K562 (cell line): ENCODE data around the gene NCAM2. TPM values are rescaled to one million over a fixed set of nuclear protein-coding genes. Genes with fewer than 3 reads are reported as not detected.

Experiments
- ATAC-seq: fragments of 200-7000 bp; cut with Tn5 transposase; 3 replicates; pipeline ENCODE4 v1.9.1; 2020; ENCODE audit warnings: moderate library complexity
- BruUV-seq: library from RNA; stranded (reverse); fragments of 400-500 nt; replicated peaks from 2 replicates; lab custom pipeline; 2021; lab: Mats Ljungman, UMichigan
- CTCF ChIA-PET: fragments of 300-600 bp; formaldehyde crosslinking; extraction: SDS; loops from one replicate; lab custom pipeline; 2021; ENCODE audit warnings: low intra/inter-chr PET ratio; lab: Yijun Ruan, JAX
- POLR2A ChIA-PET: fragments of 300-600, 350-650 bp; sonication (Branson Sonifier 250); formaldehyde crosslinking; extraction: SDS; loops from one replicate; lab custom pipeline; 2021; ENCODE audit warnings: antibody characterized with exemption, inconsistent platforms; lab: Yijun Ruan, JAX
- DNase-seq, 4 experiments: peaks; one replicate each; pipeline versions ENCODE4 v3.0.0 to v3.0.0-alpha.2; 2011 to 2018; ENCODE audit warnings: low spot score in 3 of 4, mixed read lengths in 3 of 4; ENCODE audit errors: extremely low read depth in 1 of 4
- FAIRE-seq: peaks from 2 replicates; lab custom pipeline; 2011; peaks lifted over from hg19 to GRCh38; lab: Jason Lieb, UNC
- H2AFZ ChIP-seq: 2 replicates; pipeline ENCODE4 v1.6.0; 2011; ENCODE audit warnings: low read depth, low read length, control low read depth, inconsistent platforms
- H3K27ac ChIP-seq: fragments of 200-600 bp; 3 replicates; pipeline ENCODE4 v1.8.0; 2011; ENCODE audit warnings: low read depth, mild to moderate bottlenecking, control low read depth, inconsistent platforms, low read length, moderate library complexity, mixed read lengths; ENCODE audit errors: extremely low read depth
- H3K27me3 ChIP-seq, 2 experiments: fragments of 300-600 bp in 1 of 2; 2 replicates in 1 of 2; 3 replicates in 1 of 2; pipeline versions ENCODE4 v1.6.0 to v1.8.0; 2011; ENCODE audit warnings: inconsistent platforms in 2 of 2, low read length in 2 of 2, mild to moderate bottlenecking in 1 of 2, mixed read lengths in 1 of 2, moderate library complexity in 1 of 2; ENCODE audit not compliant: control insufficient read depth in 2 of 2, insufficient read depth in 2 of 2
- H3K36me3 ChIP-seq: fragments of 300-600 bp; 3 replicates; pipeline ENCODE4 v1.8.0; 2011; ENCODE audit warnings: mild to moderate bottlenecking, low read length, inconsistent platforms; ENCODE audit not compliant: control insufficient read depth, insufficient read depth
- H3K4me1 ChIP-seq, 2 experiments: fragments of 200-600 bp in 1 of 2; replicated peaks in 1 of 2; 2 replicates in 1 of 2; 3 replicates in 1 of 2; pipeline versions ENCODE4 v1.5.1 to v1.8.0; 2011; ENCODE audit warnings: inconsistent platforms in 2 of 2, low read length in 2 of 2, mild to moderate bottlenecking in 1 of 2, mixed read lengths in 1 of 2, moderate library complexity in 1 of 2; ENCODE audit not compliant: control insufficient read depth in 2 of 2, insufficient read depth in 2 of 2
- H3K4me2 ChIP-seq: 2 replicates; pipeline ENCODE4 v1.6.1; 2011; ENCODE audit warnings: low read length, control low read depth, inconsistent platforms, mixed read lengths; ENCODE audit not compliant: insufficient read depth
- H3K4me3 ChIP-seq: fragments of 200-600 bp; sonication (generic), shearing (Covaris generic); 2 replicates; pipeline ENCODE4 v1.5.1; 2016; ENCODE audit warnings: control low read depth, inconsistent platforms
- H3K79me2 ChIP-seq: fragments of 200-600 bp; 3 replicates; pipeline ENCODE4 v1.8.0; 2011; ENCODE audit warnings: low read length, inconsistent platforms; ENCODE audit not compliant: control insufficient read depth, insufficient read depth
- H3K9ac ChIP-seq, 2 experiments: 2 replicates each; pipeline versions ENCODE4 v1.6.0 to v1.6.1; 2011; ENCODE audit warnings: low read depth in 2 of 2, low read length in 2 of 2, control low read depth in 1 of 2, inconsistent platforms in 1 of 2, mild to moderate bottlenecking in 1 of 2, mixed read lengths in 1 of 2; ENCODE audit not compliant: insufficient read depth in 1 of 2
- H3K9me1 ChIP-seq: one replicate; pipeline ENCODE4 v1.6.0; 2011; ENCODE audit warnings: inconsistent platforms, mild to moderate bottlenecking, low read length, moderate library complexity; ENCODE audit not compliant: control insufficient read depth, insufficient read depth
- H3K9me3 ChIP-seq: replicated peaks from 2 replicates; pipeline ENCODE4 v1.5.1; 2011; ENCODE audit warnings: low read depth, low read length, inconsistent platforms; ENCODE audit not compliant: control insufficient read depth, insufficient read depth
- H4K20me1 ChIP-seq: replicated peaks from 2 replicates; pipeline ENCODE4 v1.6.1; 2011; ENCODE audit warnings: low read length, inconsistent platforms, mixed read lengths; ENCODE audit not compliant: control insufficient read depth, insufficient read depth
- HCFC1 ChIP-seq: IDR thresholded peaks from 2 replicates; pipeline ENCODE4 v1.6.1; 2012; ENCODE audit warnings: low read depth, low read length, improper control_type of control experiment
- HDAC3 ChIP-seq: fragments of 450-650 bp; IDR thresholded peaks from 2 replicates; pipeline ENCODE4 v1.6.1; 2018; ENCODE audit warnings: borderline replicate concordance, mild to moderate bottlenecking, moderate library complexity; ENCODE audit not compliant: partially characterized antibody
- HINFP ChIP-seq: fragments of 450-650 bp; conservative IDR thresholded peaks from 2 replicates; pipeline ENCODE4 v1.6.1; 2016; ENCODE audit warnings: missing genetic modification characterization, low read depth, mild to moderate bottlenecking, control low read depth, missing compliant biosample characterization
- HMGN3 ChIP-seq: IDR thresholded peaks from 2 replicates; pipeline ENCODE4 v1.6.1; 2011; ENCODE audit warnings: borderline replicate concordance, low read depth, mild to moderate bottlenecking, mixed read lengths, low read length; ENCODE audit not compliant: insufficient read length; ENCODE audit errors: extremely low read depth
- HNRNPK ChIP-seq: fragments of 200-400 bp; formaldehyde crosslinking; IDR thresholded peaks from one replicate; pipeline ENCODE4 v1.6.1; 2018; ENCODE audit warnings: mild to moderate bottlenecking, low read depth, low read length; ENCODE audit not compliant: poor library complexity, severe bottlenecking
- MLX ChIP-seq, 2 experiments: fragments of 450-650 bp in 1 of 2; sonication (generic) in 1 of 2; formaldehyde crosslinking; conservative IDR thresholded peaks; 2 replicates each; pipeline versions ENCODE4 v1.4.0 to v1.8.1; 2020 to 2022; ENCODE audit warnings: mild to moderate bottlenecking in 1 of 2, missing genetic modification reagents in 1 of 2
- NCOR1 ChIP-seq: fragments of 450-650 bp; IDR thresholded peaks from 2 replicates; pipeline ENCODE4 v1.6.1; 2016; ENCODE audit warnings: mild to moderate bottlenecking, moderate library complexity
- POLR3A ChIP-seq: IDR thresholded peaks from 2 replicates; pipeline ENCODE4 v1.6.1; 2011; ENCODE audit warnings: borderline replicate concordance, mild to moderate bottlenecking, moderate library complexity; ENCODE audit not compliant: insufficient read length, insufficient read depth; ENCODE audit errors: extremely low read depth
- RBM15 ChIP-seq: fragments of 200-400 bp; formaldehyde crosslinking; IDR thresholded peaks from 2 replicates; pipeline ENCODE4 v1.6.1; 2018; ENCODE audit warnings: mild to moderate bottlenecking, low read length, moderate library complexity; ENCODE audit not compliant: insufficient read depth
- SNIP1 ChIP-seq: fragments of 450-650 bp; IDR thresholded peaks from 2 replicates; pipeline ENCODE4 v1.7.1; 2017; ENCODE audit warnings: low read depth, mild to moderate bottlenecking
- SRSF9 ChIP-seq: fragments of 200-400 bp; formaldehyde crosslinking; IDR thresholded peaks from 2 replicates; pipeline ENCODE4 v1.6.1; 2017; ENCODE audit warnings: low read depth, low read length, borderline replicate concordance
- TAF1 ChIP-seq: IDR thresholded peaks from 2 replicates; pipeline ENCODE4 v1.6.1; 2011; ENCODE audit warnings: mild to moderate bottlenecking, low read length, moderate library complexity; ENCODE audit not compliant: insufficient read depth, control insufficient read depth, severe bottlenecking; ENCODE audit errors: extremely low read depth
- TAF7 ChIP-seq: fragments of 450-650 bp; IDR thresholded peaks from 2 replicates; pipeline ENCODE4 v1.6.1; 2016; ENCODE audit warnings: missing genetic modification characterization, missing compliant biosample characterization
- USF1 ChIP-seq: sonication (generic); formaldehyde crosslinking; IDR thresholded peaks from 2 replicates; pipeline ENCODE4 v1.9.0; 2022; ENCODE audit warnings: mild to moderate bottlenecking, missing genetic modification reagents
- ZKSCAN3 ChIP-seq: fragments of 250-450 bp; sonication (Bioruptor Pico); IDR thresholded peaks from 2 replicates; pipeline ENCODE4 v1.4.0; 2020
- ZNF277 ChIP-seq: fragments of 250-450 bp; sonication (Bioruptor Pico); IDR thresholded peaks from 2 replicates; pipeline ENCODE4 v1.8.0; 2022; ENCODE audit warnings: inconsistent platforms, mild to moderate bottlenecking, moderate library complexity, borderline replicate concordance
- ZNF717 ChIP-seq: fragments of 250-450 bp; sonication (Bioruptor Pico); IDR thresholded peaks from 2 replicates; pipeline ENCODE4 v1.5.0; 2021
- ZNF830 ChIP-seq: fragments of 250-450 bp; sonication (Bioruptor Pico); IDR thresholded peaks from 2 replicates; pipeline ENCODE4 v1.5.0; 2021; ENCODE audit warnings: mild to moderate bottlenecking
- in situ Hi-C: fragments of 300-500 bp; cut with MboI; formaldehyde crosslinking; loops from 4 replicates; pipeline ENCODE4 v1.15.0; 2018; ENCODE audit warnings: inconsistent platforms, mixed read lengths
- intact Hi-C: fragments of 100-400 bp; cut with micrococcal nuclease; formaldehyde crosslinking; loops from 2 replicates; pipeline ENCODE4 v1.14.2; 2022
- polyA plus RNA-seq, 8 experiments: library from polyadenylated mRNA; depleted of rRNA in 4 of 8; stranded (reverse) in 5 of 8; unstranded in 3 of 8; fragments of >200 nt; fragmentation: Nextera tagmentation in 2 of 8; fragmentation: Illumina TruSeq in 1 of 8; extraction: Ambion mirVana in 2 of 8; extraction: Trizol in 1 of 8; gene quantifications; 2 replicates each; pipeline versions ENCODE4 v1.2.1 to v1.2.3, GENCODE V29; 2011 to 2014; ENCODE audit warnings: inconsistent platforms in 1 of 8, missing spikeins in 1 of 8
- total RNA-seq, 7 experiments: library from RNA; depleted of rRNA in 6 of 7; stranded (reverse); fragments of >200 nt in 6 of 7; fragmentation: Illumina TruSeq in 2 of 7; extraction: Trizol in 2 of 7; gene quantifications; 2 replicates each; pipeline versions ENCODE4 v1.2.1 to v1.2.3, GENCODE V29; 2011 to 2021; ENCODE audit warnings: low replicate concordance in 1 of 7

Gene NCAM2
- total and polyA plus RNA-seq, 9 of the 15 experiments (the other 6 are each of a cell fraction or from before 2014, with no cell fraction given) = 14.0 to 58.2 (median 27.8) TPM

GRCh38 chr21:21233051-21233450, 234.8 kb downstream of the NCAM2 start:
- H2AFZ ChIP-seq = no peak overlapping the region
- ChIA-PET CTCF (no interaction called here), POLR2A (no interaction called here)
- FAIRE-seq (no peak), ATAC-seq (no peak), DNase-seq (no peak)
- BruUV-seq = no TSS peak
- peaks cover 29% of the 10 kb centered on the region; the same call in 1 of the 3 replicates for H3K79me2 ChIP-seq
- H3K4me3 ChIP-seq = no peak overlapping the region
- no peaks in the 10 kb centered on the region for H3K9me3 ChIP-seq
- no peaks in the 10 kb centered on the region for H3K9me1 ChIP-seq
- no peaks in the 10 kb centered on the region for H4K20me1 ChIP-seq
- intact Hi-C loops (loop anchor here (5.0 kb wide), 1 partner anchor 409 kb away; no protein-coding TSS in a partner anchor), in situ Hi-C loops (no loop called here)
- H3K4me1 ChIP-seq = 0 out of 5 replicates have a peak, but pooled peaks cover 0 to 2% of the 10 kb centered on the region in 2 experiments
- no peaks in the 10 kb centered on the region for H3K36me3 ChIP-seq
- no peak overlapping the region for H3K9ac ChIP-seq
- TF ChIP-seq ZNF717 (CRISPR knock-in tag) (no peak), POLR3A (no peak), RBM15 (no peak), HDAC3 (no peak), SNIP1 (no peak), SRSF9 (no peak), TAF7 (tag) (no peak), NCOR1 (no peak), TAF1 (no peak), ZNF277 (CRISPR knock-in tag) (no peak), MLX (CRISPR knock-in tag; conservative IDR thresholded peaks at IDR 0.05) (no peak), HMGN3 (no peak), USF1 (CRISPR knock-in tag) (no peak), ZKSCAN3 (CRISPR knock-in tag) (no peak), HINFP (tag) (no peak), HNRNPK (no peak), HCFC1 (no peak), ZNF830 (CRISPR knock-in tag) (no peak)
- H3K27me3 ChIP-seq = no peaks in the 10 kb centered on the region
- no peak overlapping the region for H3K4me2 ChIP-seq
- no peak overlapping the region for H3K27ac ChIP-seq
